Right kidney (tissue), 1 donor: Measurements from ENCODE around the gene ELAVL3.
"Not testable (repeated sequence)": the region's sequence is repeated elsewhere in the genome, so short reads cannot be mapped to it uniquely, and the experiment has no call there.

Experiments used
- DNase-seq: peaks from one replicate; pipeline ENCODE4 v3.0.0-alpha.2; 2016

Gene ELAVL3

GRCh38 chr19:11435833-11436313 is 45.0 kb downstream of the ELAVL3 start:
- DNase-seq: no peak

- peak; percentile 93 for DNase-seq
Observed at GRCh38 chr19:11435057-11435832, 45.6 kb downstream of the ELAVL3 start, which contains the start of the genes ODAD3 and PRKCSH. Gene ODAD3, minus strand, starts transcription at chr19:11435121. Its CDS starts 105 bp downstream, at chr19:11435016. Gene PRKCSH, plus strand, starts transcription at chr19:11435635. Its CDS starts 483 bp downstream, at chr19:11436118.

DNA sequence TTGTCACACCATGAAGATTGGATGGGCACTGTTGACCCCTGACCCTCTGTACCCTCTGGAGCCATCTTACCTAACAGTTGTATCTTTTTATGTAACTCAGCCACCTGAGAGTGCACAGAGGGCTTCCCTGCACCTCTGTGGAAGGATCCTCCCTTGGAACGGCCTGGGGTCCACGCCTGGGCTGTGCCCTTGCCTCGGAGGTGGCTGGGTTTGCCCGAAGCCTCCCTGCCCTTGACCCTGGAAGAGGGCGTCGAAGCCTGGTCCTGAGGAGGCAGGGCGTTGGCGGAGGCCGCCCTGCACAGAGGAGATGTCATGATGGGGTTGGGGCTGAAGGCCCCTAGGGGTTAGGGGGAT is 46.2 kb downstream of the ELAVL3 start:
- DNase-seq: no peak

GRCh38 chr19:11433526-11433925 is 47.3 kb downstream of the ELAVL3 start:
- not testable (repeated sequence) for DNase-seq

- DNase-seq: no peak
Observed at GRCh38 chr19:11426656-11427055, 54.2 kb downstream of the ELAVL3 start.

GRCh38 chr19:11425719-11426457 is 55.0 kb downstream of the ELAVL3 start:
- DNase-seq: no peak

DNA sequence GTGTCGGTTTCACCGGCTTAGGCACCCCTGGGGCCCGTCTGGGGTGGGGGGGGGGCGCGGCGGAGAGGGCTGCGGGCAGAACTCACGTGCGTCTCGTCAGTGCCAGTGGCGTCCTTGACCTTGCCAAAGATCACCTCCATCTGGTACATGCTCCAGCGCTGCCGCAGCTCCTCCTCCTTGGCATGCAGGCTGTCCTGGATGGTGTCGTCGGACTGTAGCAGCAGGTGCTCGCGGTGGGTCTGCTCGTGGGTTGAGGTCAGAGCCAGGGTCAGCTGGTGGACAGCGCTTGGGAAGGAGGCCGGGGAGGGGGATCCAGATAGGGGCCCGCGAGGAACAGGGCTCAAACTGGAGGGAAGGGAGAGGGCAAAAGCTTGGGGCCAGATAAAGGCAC is 57.1 kb downstream of the ELAVL3 start:
- no peak for DNase-seq

DNA sequence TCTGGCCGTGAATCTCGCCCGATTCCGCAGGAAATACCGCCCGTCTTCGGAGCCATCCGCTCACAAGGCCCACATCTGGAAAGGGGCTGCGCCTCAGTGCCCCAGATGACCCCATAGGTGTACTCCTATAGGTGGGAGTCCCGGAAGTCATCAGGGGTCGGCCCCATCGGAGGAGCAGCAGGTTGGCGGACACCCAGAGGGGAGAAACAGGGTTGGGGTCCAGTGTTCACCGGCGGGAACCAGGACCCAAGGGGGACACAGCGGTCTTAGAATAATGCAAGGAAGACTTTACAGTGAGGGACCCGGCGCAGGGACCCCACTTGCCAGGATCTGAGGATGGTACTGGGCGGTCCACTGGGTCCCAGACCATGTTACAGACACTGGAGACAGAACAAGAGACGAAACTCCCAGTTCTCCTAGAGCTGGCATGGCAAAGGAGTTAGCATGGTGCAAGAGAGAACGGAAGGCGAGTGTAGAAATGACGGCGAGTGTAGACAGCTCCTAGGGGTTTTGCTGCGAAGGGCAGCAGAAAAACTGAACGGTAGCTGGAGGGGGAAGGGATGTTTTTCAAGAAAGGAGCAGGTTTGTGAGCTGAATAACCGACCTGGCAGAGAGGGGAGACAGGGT is 57.6 kb downstream of the ELAVL3 start:
- no peak for DNase-seq

GRCh38 chr19:11422163-11423065 is 58.4 kb downstream of the ELAVL3 start:
- peak; percentile 70 for DNase-seq

DNA sequence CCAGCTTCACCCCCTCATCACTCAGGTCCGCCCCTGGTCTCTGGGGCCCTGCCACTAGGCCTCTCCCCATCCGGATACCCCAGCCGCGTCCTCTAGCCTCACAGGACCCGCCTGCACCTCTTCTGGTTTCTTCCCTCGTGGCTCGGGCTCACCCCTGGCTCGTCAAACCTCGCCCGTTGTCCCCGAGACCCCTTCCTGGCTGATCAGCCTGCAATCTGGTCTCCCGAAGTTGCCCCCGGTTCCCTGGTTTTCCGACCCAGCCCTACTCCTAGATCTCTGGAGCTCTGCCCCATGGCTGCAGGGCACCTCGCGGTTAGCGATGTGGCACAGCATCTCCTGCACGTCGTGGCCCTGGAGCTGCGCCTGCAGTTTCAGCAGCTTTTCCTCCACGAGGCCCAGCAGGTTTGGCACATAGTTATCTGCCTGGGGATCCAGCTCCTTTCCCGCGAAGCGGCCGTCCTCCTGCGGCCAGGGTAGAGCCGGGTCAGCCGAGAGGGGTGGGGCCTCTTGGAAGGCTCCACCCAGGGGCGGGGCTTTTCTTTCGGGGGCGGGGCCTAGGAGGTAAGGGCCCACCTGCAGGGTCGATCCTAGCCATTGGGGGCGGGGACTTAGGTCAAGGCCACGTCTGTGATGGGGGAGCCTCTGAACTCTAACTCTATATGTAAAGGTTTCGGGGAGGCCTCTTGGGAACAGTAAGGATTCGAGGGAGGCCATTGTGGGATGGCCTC is 59.3 kb downstream of the ELAVL3 start:
- peak; percentile 48 for DNase-seq

DNA sequence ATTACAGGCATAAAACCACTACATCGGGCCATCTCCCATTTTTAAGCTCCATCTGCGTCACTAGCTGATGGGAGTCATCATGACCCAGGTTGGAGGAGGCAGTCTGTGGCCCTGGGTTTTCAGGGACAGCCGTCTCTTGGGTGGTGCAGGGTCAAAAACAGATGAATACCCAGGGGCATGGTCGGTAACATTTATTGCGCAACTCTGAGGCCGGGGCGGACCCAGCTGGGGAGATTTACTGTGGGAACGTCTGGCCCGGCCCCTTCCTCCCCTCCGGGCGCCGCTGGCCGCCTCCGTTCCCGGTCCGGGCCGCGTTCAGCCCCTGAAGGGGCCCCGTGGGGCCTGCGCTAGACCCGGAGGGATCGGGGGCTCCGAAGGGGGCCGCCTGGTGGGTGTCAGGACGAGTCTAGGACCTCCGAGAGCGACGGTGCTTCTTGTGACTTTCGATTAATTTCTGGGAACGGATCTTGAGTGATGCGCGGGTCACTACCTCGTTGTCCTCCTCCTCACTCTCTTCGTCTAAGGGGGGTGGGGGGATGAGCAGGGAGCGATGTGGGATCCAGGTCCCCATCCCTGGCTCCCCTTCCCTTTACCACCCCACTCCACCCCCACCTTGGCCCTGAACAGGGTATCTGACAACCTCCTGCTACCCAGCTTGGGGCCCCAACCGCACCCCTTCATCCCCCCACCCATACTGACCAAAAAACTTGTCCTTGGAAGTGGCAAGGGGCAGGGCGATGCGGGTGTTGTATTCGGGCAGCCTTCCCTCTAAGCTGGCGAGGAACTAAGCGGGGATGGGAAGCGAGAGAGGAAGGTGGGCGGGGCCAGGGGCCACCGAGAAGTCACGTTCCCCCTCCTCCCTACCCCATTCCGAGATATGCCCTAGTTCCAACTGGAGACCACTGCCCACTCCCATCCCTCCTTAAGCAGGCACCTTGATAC is 60.1 kb downstream of the ELAVL3 start:
- peak; percentile 74 for DNase-seq

- peak; percentile 75 for DNase-seq
Observed at GRCh38 chr19:11418549-11419506, 62.0 kb downstream of the ELAVL3 start, which contains the start of gene RGL3. Gene RGL3, minus strand, starts transcription at chr19:11419314. Its CDS starts 36 bp downstream, at chr19:11419278.

GRCh38 chr19:11418094-11418548 is 62.7 kb downstream of the ELAVL3 start:
- DNase-seq: no peak

GRCh38 chr19:11416346-11417052 is 64.3 kb downstream of the ELAVL3 start:
- no peak for DNase-seq

DNA sequence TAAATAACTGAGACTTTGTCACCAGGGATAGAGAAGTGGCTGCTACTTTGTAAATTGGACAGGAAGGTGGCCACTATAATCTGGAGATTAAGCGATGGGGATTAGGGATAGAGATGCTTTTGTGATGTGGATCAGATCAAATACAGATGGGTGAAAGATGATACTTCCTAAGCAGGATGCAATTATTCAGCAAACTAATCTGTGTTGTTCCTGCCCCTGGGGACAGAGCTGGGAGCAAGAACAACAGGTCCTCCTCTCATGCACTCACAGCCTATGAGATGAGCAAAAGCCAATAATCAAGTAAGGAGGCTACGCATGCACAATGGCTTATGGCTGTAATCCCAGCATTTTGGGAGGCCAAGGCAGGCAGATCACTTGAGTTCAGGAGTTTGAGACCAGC is 66.3 kb downstream of the ELAVL3 start:
- DNase-seq: no peak

DNA sequence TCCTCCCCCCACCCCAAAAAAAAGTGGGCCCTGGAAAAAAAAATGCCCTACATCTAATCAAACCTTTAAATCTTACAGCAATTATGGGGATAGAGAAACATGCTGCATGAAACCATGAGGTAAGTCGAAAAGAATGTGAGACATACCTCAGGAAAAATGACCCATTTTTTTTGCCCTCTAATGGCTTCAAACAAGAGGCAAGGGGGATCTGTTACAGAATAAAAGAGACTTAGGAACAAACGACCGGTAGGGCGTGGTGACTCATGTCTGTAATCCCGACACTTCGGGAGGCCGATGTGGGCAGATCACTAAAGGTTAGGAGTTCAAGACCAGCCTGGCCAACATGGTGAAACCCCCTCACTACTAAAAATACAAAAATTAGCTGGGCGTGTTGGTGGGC is 70.2 kb downstream of the ELAVL3 start:
- DNase-seq: no peak

DNA sequence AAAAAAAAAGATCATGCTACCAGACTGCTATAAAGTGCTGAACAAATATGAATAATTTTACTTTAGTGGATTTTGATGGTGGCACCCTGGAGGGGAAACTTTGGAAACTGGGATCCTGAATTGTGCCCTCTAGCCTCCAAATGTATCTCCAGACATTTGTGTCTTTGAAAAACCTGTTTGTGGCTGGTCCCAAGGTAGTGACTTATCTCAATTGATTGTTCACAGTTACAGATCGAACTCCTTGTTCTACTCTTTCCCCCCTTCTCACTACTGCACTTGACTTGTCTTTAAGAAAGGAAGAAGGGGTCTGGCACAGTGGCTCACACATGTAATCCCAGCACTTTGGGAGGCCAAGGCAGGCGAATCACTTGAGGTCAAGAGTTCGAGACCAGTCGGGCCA is 72.3 kb downstream of the ELAVL3 start:
- DNase-seq: no peak

DNA sequence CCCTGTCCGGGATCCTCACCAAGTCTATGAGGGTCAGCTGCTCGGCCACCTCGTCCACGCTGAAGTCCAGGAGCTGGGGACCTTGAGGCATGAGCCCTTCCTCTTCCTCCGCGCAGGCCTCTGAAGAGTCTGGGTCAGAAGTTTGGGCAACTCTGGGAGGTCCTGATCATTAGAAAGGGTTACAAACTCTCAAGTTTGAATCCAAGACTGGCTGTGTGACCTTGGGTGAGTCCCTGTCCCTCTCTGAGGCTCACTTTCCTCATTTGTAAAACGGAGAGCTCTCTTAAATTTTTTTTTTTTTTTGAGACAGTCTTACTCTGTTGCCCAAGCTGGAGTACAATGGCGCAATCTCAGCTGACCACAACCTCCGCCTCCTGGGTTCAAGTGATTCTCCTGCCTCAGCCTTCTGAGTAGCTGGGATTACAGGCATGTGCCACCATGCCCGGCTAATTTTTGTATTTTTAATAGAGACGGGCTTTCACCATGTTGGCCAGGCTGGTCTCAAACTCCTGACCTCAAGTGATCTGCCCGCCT is 74.1 kb downstream of the ELAVL3 start:
- not testable (repeated sequence) for DNase-seq
